Fibroblast of lung (primary cell): Measurements from ENCODE around the gene SLC35A1.
"Not testable (repeated sequence)": the region's sequence is repeated elsewhere in the genome, so short reads cannot be mapped to it uniquely, and the experiment has no call there.

Experiments used
- EZH2 ChIP-seq: IDR thresholded peaks from 2 replicates; pipeline ENCODE4 v1.5.1; 2012; ENCODE audit warnings: low read length, control low read depth, mild to moderate bottlenecking; ENCODE audit errors: missing control alignments
- TF ChIP-seq, protein P1 (sequence below), 2 donors: IDR thresholded peaks in 1 of 2; conservative IDR thresholded peaks in 1 of 2; 1 replicate in 1 of 2; 2 replicates in 1 of 2; pipeline ENCODE4 v1.5.1; 2011 to 2012; ENCODE audit warnings: low read length in 2 of 2, control low read depth in 1 of 2, inconsistent platforms in 1 of 2, low read depth in 1 of 2, mild to moderate bottlenecking in 1 of 2

DNA sequence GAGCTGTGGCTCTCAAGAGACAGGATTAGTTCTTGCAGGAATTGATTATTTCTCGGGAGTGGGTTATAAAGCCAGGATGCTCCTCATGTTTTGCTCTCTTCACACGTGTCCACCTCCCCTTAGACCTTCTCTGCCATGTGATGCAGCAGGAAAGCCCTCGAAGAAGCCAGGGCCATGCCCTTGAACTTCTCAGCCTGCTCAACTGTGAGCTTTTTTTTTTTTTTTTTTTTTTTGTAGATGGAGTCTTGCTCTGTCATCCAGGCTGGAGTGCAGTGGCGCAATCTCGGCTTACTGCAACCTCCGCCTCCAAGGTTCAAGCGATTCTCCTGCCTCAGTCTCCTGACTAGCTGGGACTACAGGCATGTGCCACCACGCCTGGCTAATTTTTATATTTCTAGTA, 16.6 kb downstream of the SLC35A1 start:
- TF ChIP-seq, protein P1, sequence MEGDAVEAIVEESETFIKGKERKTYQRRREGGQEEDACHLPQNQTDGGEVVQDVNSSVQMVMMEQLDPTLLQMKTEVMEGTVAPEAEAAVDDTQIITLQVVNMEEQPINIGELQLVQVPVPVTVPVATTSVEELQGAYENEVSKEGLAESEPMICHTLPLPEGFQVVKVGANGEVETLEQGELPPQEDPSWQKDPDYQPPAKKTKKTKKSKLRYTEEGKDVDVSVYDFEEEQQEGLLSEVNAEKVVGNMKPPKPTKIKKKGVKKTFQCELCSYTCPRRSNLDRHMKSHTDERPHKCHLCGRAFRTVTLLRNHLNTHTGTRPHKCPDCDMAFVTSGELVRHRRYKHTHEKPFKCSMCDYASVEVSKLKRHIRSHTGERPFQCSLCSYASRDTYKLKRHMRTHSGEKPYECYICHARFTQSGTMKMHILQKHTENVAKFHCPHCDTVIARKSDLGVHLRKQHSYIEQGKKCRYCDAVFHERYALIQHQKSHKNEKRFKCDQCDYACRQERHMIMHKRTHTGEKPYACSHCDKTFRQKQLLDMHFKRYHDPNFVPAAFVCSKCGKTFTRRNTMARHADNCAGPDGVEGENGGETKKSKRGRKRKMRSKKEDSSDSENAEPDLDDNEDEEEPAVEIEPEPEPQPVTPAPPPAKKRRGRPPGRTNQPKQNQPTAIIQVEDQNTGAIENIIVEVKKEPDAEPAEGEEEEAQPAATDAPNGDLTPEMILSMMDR (conservative IDR thresholded peaks at IDR 0.05 in 1 of 2, IDR thresholded peaks at IDR 0.05 in 1 of 2; ENCODE audit: low read depth in 1 of 2, low read length in 2 of 2), result not testable (repeated sequence)
- not testable (repeated sequence) for TF ChIP-seq EZH2
